Caco-2 (cell line): ENCODE measurements around the gene NUDT15. TPM values are rescaled to one million over a fixed set of nuclear protein-coding genes. Genes with fewer than 3 reads are reported as not detected.
A peak's percentile ranks its signal among the peaks of the same experiment; 100 is the strongest.
"Not testable (repeated sequence)": the region's sequence is repeated elsewhere in the genome, so short reads cannot be mapped to it uniquely, and the experiment has no call there.

Experiments
- BruUV-seq: library from RNA; stranded (reverse); fragments of 400-500 nt; replicated peaks from 2 replicates; lab custom pipeline; 2021; lab: Mats Ljungman, UMichigan
- CTCF ChIA-PET: fragments of 300-600 bp; sonication (Branson Sonifier 250); formaldehyde crosslinking; loops from one replicate; lab custom pipeline; 2022; ENCODE audit warnings: antibody characterized with exemption; lab: Charles Lee
- POLR2A ChIA-PET: fragments of 300-600 bp; sonication (Branson Sonifier 250); formaldehyde crosslinking; loops from one replicate; lab custom pipeline; 2022; ENCODE audit warnings: antibody characterized with exemption; lab: Charles Lee
- DNase-seq, 2 experiments: peaks; one replicate each; pipeline versions ENCODE4 v3.0.0 to v3.0.0-alpha.2; 2020 to 2022
- H3K27me3 ChIP-seq: replicated peaks from 2 replicates; pipeline ENCODE4 v1.6.0; 2011; ENCODE audit warnings: low read length; ENCODE audit not compliant: control insufficient read depth, insufficient read depth
- H3K36me3 ChIP-seq: 2 replicates; pipeline ENCODE4 v1.5.1; 2011; ENCODE audit warnings: low read length; ENCODE audit not compliant: control insufficient read depth, insufficient read depth
- H3K4me1 ChIP-seq: fragments of 250-450 bp; sonication (Bioruptor Pico); 2 replicates; pipeline ENCODE4 v1.5.1; 2020; ENCODE audit warnings: mild to moderate bottlenecking
- H3K4me3 ChIP-seq: 2 replicates; pipeline ENCODE4 v1.5.1; 2011; ENCODE audit warnings: low read depth, mild to moderate bottlenecking, control low read depth, low read length
- H3K9me3 ChIP-seq: fragments of 250-450 bp; sonication (Bioruptor Pico); 2 replicates; pipeline ENCODE4 v1.5.1; 2020; ENCODE audit warnings: mild to moderate bottlenecking, moderate library complexity
- H3K27ac Mint-ChIP-seq: one replicate; pipeline ENCODE4 v1.8.0; 2022; ENCODE audit warnings: mixed read lengths; ENCODE audit not compliant: unreplicated experiment
- H3K27me3 Mint-ChIP-seq: one replicate; pipeline ENCODE4 v1.8.0; 2022; ENCODE audit warnings: mixed read lengths; ENCODE audit not compliant: insufficient read depth, unreplicated experiment
- H3K36me3 Mint-ChIP-seq: one replicate; pipeline ENCODE4 v1.8.0; 2022; ENCODE audit warnings: mild to moderate bottlenecking, mixed read lengths; ENCODE audit not compliant: insufficient read depth, unreplicated experiment
- H3K4me1 Mint-ChIP-seq: one replicate; pipeline ENCODE4 v1.8.0; 2022; ENCODE audit warnings: low read depth, mixed read lengths; ENCODE audit not compliant: unreplicated experiment
- H3K4me3 Mint-ChIP-seq: one replicate; pipeline ENCODE4 v1.8.0; 2022; ENCODE audit warnings: mild to moderate bottlenecking, moderate library complexity, mixed read lengths; ENCODE audit not compliant: unreplicated experiment
- H3K9me3 Mint-ChIP-seq: one replicate; pipeline ENCODE4 v1.8.0; 2022; ENCODE audit warnings: mixed read lengths; ENCODE audit not compliant: unreplicated experiment
- CTCF ChIP-seq, 2 experiments: fragments of 200-600 bp in 1 of 2; IDR thresholded peaks; 1 replicate in 1 of 2; 2 replicates in 1 of 2; pipeline versions ENCODE4 v1.5.1 to v1.8.0; 2011 to 2022; ENCODE audit warnings: antibody characterized with exemption in 1 of 2, control low read depth in 1 of 2, inconsistent platforms in 1 of 2, low read depth in 1 of 2, low read length in 1 of 2, mild to moderate bottlenecking in 1 of 2, moderate library complexity in 1 of 2; ENCODE audit not compliant: insufficient read depth in 1 of 2, severe bottlenecking in 1 of 2, unreplicated experiment in 1 of 2
- intact Hi-C: fragments of 100-400 bp; cut with micrococcal nuclease; formaldehyde crosslinking; loops from one replicate; pipeline ENCODE4 v1.10.0; 2022; ENCODE audit not compliant: unreplicated experiment
- total RNA-seq: library from RNA; stranded (reverse); gene quantifications from 2 replicates; pipeline ENCODE4 v1.2.3, GENCODE V29; 2022

The NUDT15 gene
- total RNA-seq, 1 experiment from 2014 or later, result 36.0 TPM

- Mint-ChIP-seq H3K27ac (peak within 1 kb of the TSS; percentile 99), H3K4me3 (peak within 1 kb of the TSS; percentile 100), H3K4me1 (peaks cover 26% of the 10 kb centered on the region), H3K27me3 (no peaks in the 10 kb centered on the region), H3K9me3 (no peaks in the 10 kb centered on the region), H3K36me3 (peaks cover 38% of the 10 kb centered on the region)
- DNase-seq, result peak; percentile 95 to 98
- H3K4me3 ChIP-seq, result peak within 1 kb of the TSS; percentile 92
- no peaks in the 10 kb centered on the region for H3K27me3 ChIP-seq
- ChIA-PET POLR2A (interaction anchor here (0.6 to 1.0 kb wide), 2 partner anchors 36 to 193 kb away, joined by 3 to 15 read pairs; partner anchors contain the start of gene NUDT15), CTCF (interaction anchor here (1.0 kb wide), 1 partner anchor 37 kb away, joined by 11 read pairs; the partner anchor contains the start of gene NUDT15)
- peaks cover 7% of the 10 kb centered on the region for H3K4me1 ChIP-seq
- intact Hi-C loops, result loop anchor here (1.0 to 2.0 kb wide), 2 partner anchors 36 to 202 kb away; partner anchors contain the start of gene NUDT15
- no TSS peak for BruUV-seq
- no peaks in the 10 kb centered on the region for H3K9me3 ChIP-seq
- no peaks in the 10 kb centered on the region for H3K36me3 ChIP-seq
- no peak for TF ChIP-seq CTCF (IDR thresholded peaks at IDR 0.05; ENCODE audit: insufficient read depth in 1 of 2, low read depth in 1 of 2, low read length in 1 of 2, severe bottlenecking in 1 of 2, unreplicated experiment in 1 of 2)
Measured at GRCh38 chr13:48001114-48001881, 36.2 kb upstream of the NUDT15 start, which contains the start of gene SUCLA2. Gene SUCLA2 (minus strand): TSS chr13:48001273. CDS start chr13:48001269, 4 bp downstream.

GRCh38 chr13:48001999-48002398, 35.5 kb upstream of the NUDT15 start:
- H3K4me1 ChIP-seq, H3K9me3 ChIP-seq, H3K9me3 Mint-ChIP-seq, CTCF ChIA-PET, H3K27me3 Mint-ChIP-seq, H3K27me3 ChIP-seq, POLR2A ChIA-PET, H3K36me3 ChIP-seq: not testable (repeated sequence)
- Mint-ChIP-seq H3K4me1 (peaks cover 24% of the 10 kb centered on the region), H3K4me3 (peak overlapping the region; percentile 100), H3K36me3 (peaks cover 31% of the 10 kb centered on the region), H3K27ac (peak overlapping the region; percentile 99)
- peak; percentile 34 to 45 for DNase-seq
- intact Hi-C loops, result loop anchor here (1.0 to 2.0 kb wide), 2 partner anchors 35 to 203 kb away; partner anchors contain the start of gene NUDT15
- TSS peak; percentile 73 for BruUV-seq
- peak overlapping the region; percentile 92 for H3K4me3 ChIP-seq

DNA sequence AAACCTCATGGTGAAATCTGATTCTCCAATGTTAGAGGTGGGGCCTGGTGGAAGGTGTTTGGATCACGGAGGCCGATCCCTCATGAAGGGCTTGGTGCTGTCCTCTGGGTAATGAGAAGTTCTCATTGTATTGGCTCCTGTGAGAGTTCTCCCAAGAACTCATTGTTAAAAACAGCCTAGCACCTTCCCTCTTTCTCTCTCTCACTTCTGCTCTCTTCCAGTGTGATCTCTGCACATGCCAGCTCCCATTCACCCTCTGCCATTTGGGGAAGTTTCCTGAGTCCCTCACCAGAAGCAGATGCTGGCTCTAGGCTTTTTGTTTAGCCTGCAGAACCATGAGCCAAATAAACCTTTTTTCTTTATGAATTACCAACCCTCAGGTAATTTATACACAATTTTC, 33.3 kb upstream of the NUDT15 start:
- no peak overlapping the region for H3K4me3 Mint-ChIP-seq
- CTCF ChIA-PET, result no interaction called here

More for the DNA sequence above, 33.3 kb upstream of the NUDT15 start:
- Mint-ChIP-seq H3K27me3 (no peaks in the 10 kb centered on the region), H3K36me3 (peaks cover 23% of the 10 kb centered on the region), H3K4me1 (peaks cover 22% of the 10 kb centered on the region), H3K27ac (no peak overlapping the region), H3K9me3 (no peaks in the 10 kb centered on the region)
- BruUV-seq, result no TSS peak
- Histone ChIP-seq H3K4me1 (peaks cover 10% of the 10 kb centered on the region), H3K4me3 (no peak overlapping the region), H3K36me3 (no peaks in the 10 kb centered on the region; the same call in 1 of the 2 replicates), H3K27me3 (no peaks in the 10 kb centered on the region), H3K9me3 (no peaks in the 10 kb centered on the region)
- POLR2A ChIA-PET, result no interaction called here
- TF ChIP-seq CTCF (IDR thresholded peaks at IDR 0.05; ENCODE audit: insufficient read depth in 1 of 2, low read depth in 1 of 2, low read length in 1 of 2, severe bottlenecking in 1 of 2, unreplicated experiment in 1 of 2), result no peak
- intact Hi-C loops, result no loop called here
- DNase-seq, result no peak
